ENCODE results near the gene KLRF2.

Gene KLRF2

GRCh38 chr12:9895215-9895971 is 14.1 kb downstream of the KLRF2 start:
- DNase-seq = no peak

- DNase-seq = no peak
Measured at GRCh38 chr12:9897535-9897934, 16.2 kb downstream of the KLRF2 start.

- no peak for DNase-seq
Measured at GRCh38 chr12:9899209-9899608, 17.9 kb downstream of the KLRF2 start.

- no peak for DNase-seq
Measured at GRCh38 chr12:9900930-9901329, 19.6 kb downstream of the KLRF2 start.

GRCh38 chr12:9902539-9903228 is 21.4 kb downstream of the KLRF2 start:
- no peak for DNase-seq

- DNase-seq = no peak
Measured at GRCh38 chr12:9906873-9907272, 25.6 kb downstream of the KLRF2 start.

- DNase-seq = no peak
Measured at GRCh38 chr12:9907769-9908168, 26.5 kb downstream of the KLRF2 start.

- no peak for DNase-seq
Measured at GRCh38 chr12:9908350-9908749, 27.1 kb downstream of the KLRF2 start.

GRCh38 chr12:9909724-9910123 is 28.4 kb downstream of the KLRF2 start:
- no peak for DNase-seq

GRCh38 chr12:9910716-9911421 is 29.6 kb downstream of the KLRF2 start:
- DNase-seq = no peak

- DNase-seq = no peak
Measured at GRCh38 chr12:9911708-9912107, 30.4 kb downstream of the KLRF2 start.

GRCh38 chr12:9919443-9919842 is 38.2 kb downstream of the KLRF2 start:
- DNase-seq = no peak

GRCh38 chr12:9920451-9920850 is 39.2 kb downstream of the KLRF2 start:
- DNase-seq = no peak

GRCh38 chr12:9922429-9922828 is 41.1 kb downstream of the KLRF2 start:
- DNase-seq = no peak

- peak; percentile 3 for DNase-seq
Measured at GRCh38 chr12:9925705-9926393, 44.6 kb downstream of the KLRF2 start.

GRCh38 chr12:9926876-9927275 is 45.6 kb downstream of the KLRF2 start:
- no peak for DNase-seq

- no peak for DNase-seq
Measured at GRCh38 chr12:9928607-9929006, 47.3 kb downstream of the KLRF2 start.

GRCh38 chr12:9931245-9931644 is 50.0 kb downstream of the KLRF2 start:
- DNase-seq = no peak

- DNase-seq = no peak
Measured at GRCh38 chr12:9932270-9932669, 51.0 kb downstream of the KLRF2 start, which contains the start of gene CLEC2A. Gene CLEC2A (minus strand): TSS chr12:9932370. CDS start chr12:9932329, 41 bp downstream.

GRCh38 chr12:9933958-9934357 is 52.7 kb downstream of the KLRF2 start:
- DNase-seq = no peak

- DNase-seq = no peak
Measured at GRCh38 chr12:9935026-9935425, 53.7 kb downstream of the KLRF2 start.

GRCh38 chr12:9936591-9936990 is 55.3 kb downstream of the KLRF2 start:
- DNase-seq = no peak

- no peak for DNase-seq
Measured at GRCh38 chr12:9940375-9940774, 59.1 kb downstream of the KLRF2 start.
